ENCODE data around the gene SDCCAG8. TPM values are rescaled to one million over a fixed set of nuclear protein-coding genes. Genes with fewer than 3 reads are reported as not detected.

The SDCCAG8 gene
- total and polyA plus RNA-seq, 2 of the 8 experiments (the other 6 are each of a cell fraction or from before 2014, with no cell fraction given), result 15.6 to 21.0 TPM

GRCh38 chr1:243336163-243336562 lies 80.3 kb downstream of the SDCCAG8 start:
- no peak overlapping the region for H3K56ac ChIP-seq (replicated peaks; ENCODE audit: insufficient read length, low read depth, low read length)
- H2BK15ac ChIP-seq (ENCODE audit: low read length), result no peak overlapping the region
- no peak overlapping the region for H2BK5ac ChIP-seq (ENCODE audit: low read depth, low read length)
- H2AK5ac ChIP-seq (ENCODE audit: low read depth, low read length), result no peak overlapping the region
- no peaks in the 10 kb centered on the region for H3K79me2 ChIP-seq (ENCODE audit: control insufficient read depth in 1 of 2, insufficient read depth in 2 of 2, low read length in 2 of 2)
- no peaks in the 10 kb centered on the region for H4K20me1 ChIP-seq (replicated peaks in 1 of 2; ENCODE audit: control insufficient read depth in 1 of 2, insufficient read depth in 2 of 2, low read length in 2 of 2)
- no peak overlapping the region for H4K91ac ChIP-seq (replicated peaks; ENCODE audit: insufficient read length, low read length)
- WGBS, 2 experiments (ENCODE audit: extremely low coverage in 1 of 2, insufficient coverage in 1 of 2, insufficient read length in 1 of 2, insufficient replicate concordance in 2 of 2, low coverage in 1 of 2, low lambda C conversion rate in 2 of 2, missing lambda C conversion rate in 1 of 2), result 87% methylated on average over 2 of the region's 2 CpGs; no CpG with 5 or more reads in 1 of the 2 experiments
- H3K4me1 ChIP-seq (replicated peaks in 1 of 4; ENCODE audit: control insufficient read depth in 3 of 4, insufficient read depth in 4 of 4, low read length in 3 of 4), result no peaks in the 10 kb centered on the region
- no peak overlapping the region for H3K14ac ChIP-seq (ENCODE audit: insufficient read length)
- no peak overlapping the region for H3K4me2 ChIP-seq (ENCODE audit: insufficient read depth in 1 of 2, low read depth in 2 of 2, low read length in 2 of 2)
- POLR2A ChIA-PET (ENCODE audit: partially characterized antibody), result no interaction called here
- no peaks in the 10 kb centered on the region for H3K79me1 ChIP-seq (ENCODE audit: low read depth, low read length)
- H3K4me3 ChIP-seq (ENCODE audit: extremely low read depth in 1 of 4, insufficient read depth in 2 of 4, low read depth in 3 of 4, low read length in 4 of 4), result no peak overlapping the region
- FAIRE-seq (no peak), DNase-seq (ENCODE audit: low read depth in 1 of 2, low spot score in 2 of 2) (no peak)
- H3K23ac ChIP-seq (ENCODE audit: insufficient read length), result no peak overlapping the region
- no peak overlapping the region for H3K27ac ChIP-seq (ENCODE audit: low read depth, low read length)
- H3K27me3 ChIP-seq (replicated peaks in 1 of 4; ENCODE audit: control insufficient read depth in 3 of 4, extremely low read depth in 1 of 4, insufficient read depth in 3 of 4, low read length in 3 of 4), result no peaks in the 10 kb centered on the region
- no peak overlapping the region for H4K8ac ChIP-seq (ENCODE audit: extremely low read depth, insufficient read depth, low read length)
- no peak overlapping the region for H2BK20ac ChIP-seq (ENCODE audit: low read length)
- no peaks in the 10 kb centered on the region; a peak in 1 of 8 replicates for H3K36me3 ChIP-seq (ENCODE audit: control insufficient read depth in 2 of 4, insufficient read depth in 4 of 4, low read length in 3 of 4)
- H3K9me3 ChIP-seq (ENCODE audit: insufficient read depth in 2 of 2, low read depth in 1 of 2, low read length in 1 of 2), result no peaks in the 10 kb centered on the region
- no peak overlapping the region for H4K5ac ChIP-seq (ENCODE audit: insufficient read length, low read depth, low read length)
- H2BK12ac ChIP-seq (ENCODE audit: low read depth, low read length), result no peak overlapping the region
- H3K4ac ChIP-seq (replicated peaks; ENCODE audit: insufficient read length, low read depth, low read length), result no peak overlapping the region
- no peaks in the 10 kb centered on the region for H3K23me2 ChIP-seq (ENCODE audit: low read depth, low read length)
- no peak overlapping the region for H3K18ac ChIP-seq (ENCODE audit: extremely low read depth, low read length)
- CTCF ChIA-PET (ENCODE audit: partially characterized antibody), result interaction anchor here (0.6 kb wide), 1 partner anchor 156 kb away, joined by 3 read pairs; no protein-coding TSS in a partner anchor
- no peak overlapping the region for H2AFZ ChIP-seq (ENCODE audit: low read length)
- H2BK120ac ChIP-seq (replicated peaks; ENCODE audit: low read depth, low read length), result no peak overlapping the region
- H3K9ac ChIP-seq (replicated peaks in 1 of 4; ENCODE audit: extremely low read depth in 1 of 4, low read depth in 3 of 4, low read length in 3 of 4), result no peak overlapping the region
- TF ChIP-seq EGR1 (IDR thresholded peaks at IDR 0.05; ENCODE audit: borderline replicate concordance, low read depth, low read length) (no peak), SP2 (IDR thresholded peaks at IDR 0.05; ENCODE audit: low read length) (no peak), EZH2 (IDR thresholded peaks at IDR 0.05; ENCODE audit: low read depth, low read length, severe bottlenecking) (no peak), SP4 (IDR thresholded peaks at IDR 0.05; ENCODE audit: low read length) (no peak), ATF2 (IDR thresholded peaks at IDR 0.05; ENCODE audit: low read length) (no peak), SP1 (IDR thresholded peaks at IDR 0.05; ENCODE audit: low read depth, low read length) (no peak), FOSL1 (IDR thresholded peaks at IDR 0.05; ENCODE audit: insufficient read depth, low read depth, low read length) (no peak), PHF8 (conservative IDR thresholded peaks at IDR 0.05; ENCODE audit: low read depth, low read length) (no peak), HDAC2 (IDR thresholded peaks at IDR 0.05; ENCODE audit: borderline replicate concordance in 1 of 2, low read depth in 2 of 2, low read length in 2 of 2) (no peak), BCL11A (IDR thresholded peaks at IDR 0.05; ENCODE audit: low read depth in 2 of 2, low read length in 2 of 2) (no peak), RFX5 (IDR thresholded peaks at IDR 0.05; ENCODE audit: borderline replicate concordance, low read depth, low read length) (no peak), CHD2 (IDR thresholded peaks at IDR 0.05; ENCODE audit: low read length) (no peak)
- TF ChIP-seq, protein P1, sequence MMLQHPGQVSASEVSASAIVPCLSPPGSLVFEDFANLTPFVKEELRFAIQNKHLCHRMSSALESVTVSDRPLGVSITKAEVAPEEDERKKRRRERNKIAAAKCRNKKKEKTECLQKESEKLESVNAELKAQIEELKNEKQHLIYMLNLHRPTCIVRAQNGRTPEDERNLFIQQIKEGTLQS (IDR thresholded peaks at IDR 0.05; ENCODE audit: insufficient read depth, low read depth, low read length), result no peak

Measured in H1 (cell line).